MG63 (cell line): ENCODE measurements around the gene HMSD. TPM values are rescaled to one million over a fixed set of nuclear protein-coding genes. Genes with fewer than 3 reads are reported as not detected.
A peak's percentile ranks its signal among the peaks of the same experiment; 100 is the strongest.

Experiments
- DNase-seq: peaks from one replicate; pipeline ENCODE4 v3.0.0-alpha.2; 2020
- H3K27me3 ChIP-seq: fragments of 250-450 bp; sonication (Bioruptor Pico); 2 replicates; pipeline ENCODE4 v1.5.1; 2020; ENCODE audit warnings: mild to moderate bottlenecking, moderate library complexity
- H3K36me3 ChIP-seq: fragments of 250-450 bp; sonication (Bioruptor Pico); 2 replicates; pipeline ENCODE4 v1.5.1; 2020; ENCODE audit warnings: mild to moderate bottlenecking, moderate library complexity
- H3K4me3 ChIP-seq: fragments of 250-450 bp; sonication (Bioruptor Pico); 2 replicates; pipeline ENCODE4 v1.5.1; 2020; ENCODE audit warnings: mild to moderate bottlenecking, moderate library complexity
- H3K9me3 ChIP-seq: fragments of 250-450 bp; sonication (Bioruptor Pico); 2 replicates; pipeline ENCODE4 v1.5.1; 2020; ENCODE audit warnings: mild to moderate bottlenecking, moderate library complexity
- total RNA-seq: library from RNA; depleted of rRNA; stranded (reverse); fragments of >200 nt; shearing (Covaris generic); gene quantifications from 2 replicates; pipeline ENCODE4 v1.2.3, GENCODE V29; 2014; ENCODE audit warnings: low replicate concordance

Gene HMSD
- total RNA-seq, 1 experiment from 2014 or later, result not detected

- H3K9me3 ChIP-seq, result no peaks in the 10 kb centered on the region
- H3K36me3 ChIP-seq, result 0 out of 2 replicates have a peak, but pooled peaks cover 2% of the 10 kb centered on the region
- no peaks in the 10 kb centered on the region for H3K27me3 ChIP-seq
- no peak overlapping the region for H3K4me3 ChIP-seq
- DNase-seq, result no peak
Observed at GRCh38 chr18:63974991-63975390, 25.9 kb downstream of the HMSD start.

- no peak for DNase-seq
- Histone ChIP-seq H3K27me3 (no peaks in the 10 kb centered on the region), H3K9me3 (no peaks in the 10 kb centered on the region), H3K36me3 (0 out of 2 replicates have a peak, but pooled peaks cover 2% of the 10 kb centered on the region), H3K4me3 (no peak overlapping the region)
Observed at GRCh38 chr18:63975628-63976027, 26.5 kb downstream of the HMSD start.

- Histone ChIP-seq H3K27me3 (no peaks in the 10 kb centered on the region), H3K9me3 (no peaks in the 10 kb centered on the region), H3K4me3 (no peak overlapping the region), H3K36me3 (no peaks in the 10 kb centered on the region)
- no peak for DNase-seq
Observed at GRCh38 chr18:63977040-63977439, 27.9 kb downstream of the HMSD start.

- Histone ChIP-seq H3K27me3 (no peaks in the 10 kb centered on the region), H3K36me3 (no peaks in the 10 kb centered on the region), H3K9me3 (no peaks in the 10 kb centered on the region), H3K4me3 (peak overlapping the region; percentile 17)
- peak; percentile 28 for DNase-seq
Observed at GRCh38 chr18:63979409-63979920, 30.4 kb downstream of the HMSD start.

- Histone ChIP-seq H3K36me3 (no peaks in the 10 kb centered on the region), H3K9me3 (no peaks in the 10 kb centered on the region), H3K4me3 (peak overlapping the region; percentile 17), H3K27me3 (no peaks in the 10 kb centered on the region)
- no peak for DNase-seq
Observed at GRCh38 chr18:63980027-63980426, 30.9 kb downstream of the HMSD start.

GRCh38 chr18:63980896-63981460 is 31.9 kb downstream of the HMSD start:
- no peak for DNase-seq
- Histone ChIP-seq H3K27me3 (no peaks in the 10 kb centered on the region), H3K36me3 (no peaks in the 10 kb centered on the region)

GRCh38 chr18:63981719-63982118 is 32.6 kb downstream of the HMSD start:
- Histone ChIP-seq H3K27me3 (no peaks in the 10 kb centered on the region), H3K36me3 (no peaks in the 10 kb centered on the region), H3K4me3 (no peak overlapping the region), H3K9me3 (no peaks in the 10 kb centered on the region)
- DNase-seq, result no peak

More at GRCh38 chr18:63980896-63981460, 31.9 kb downstream of the HMSD start:
- Histone ChIP-seq H3K9me3 (no peaks in the 10 kb centered on the region), H3K4me3 (no peak overlapping the region)

GRCh38 chr18:63982361-63982760 is 33.3 kb downstream of the HMSD start:
- Histone ChIP-seq H3K4me3 (no peak overlapping the region), H3K36me3 (no peaks in the 10 kb centered on the region), H3K27me3 (no peaks in the 10 kb centered on the region), H3K9me3 (no peaks in the 10 kb centered on the region)
- no peak for DNase-seq

- H3K27me3 ChIP-seq, result no peaks in the 10 kb centered on the region
- DNase-seq, result no peak
- no peak overlapping the region for H3K4me3 ChIP-seq
- no peaks in the 10 kb centered on the region for H3K9me3 ChIP-seq
- no peaks in the 10 kb centered on the region for H3K36me3 ChIP-seq
Observed at GRCh38 chr18:63986885-63987284, 37.8 kb downstream of the HMSD start.

- no peak overlapping the region for H3K4me3 ChIP-seq
Observed at GRCh38 chr18:63987743-63988142, 38.6 kb downstream of the HMSD start.

GRCh38 chr18:63992751-63993150 is 43.6 kb downstream of the HMSD start:
- DNase-seq, result no peak
- H3K9me3 ChIP-seq, result no peaks in the 10 kb centered on the region
- no peaks in the 10 kb centered on the region for H3K27me3 ChIP-seq
- H3K36me3 ChIP-seq, result no peaks in the 10 kb centered on the region
- H3K4me3 ChIP-seq, result no peak overlapping the region

More at GRCh38 chr18:63987743-63988142, 38.6 kb downstream of the HMSD start:
- no peak for DNase-seq
- Histone ChIP-seq H3K9me3 (no peaks in the 10 kb centered on the region), H3K27me3 (no peaks in the 10 kb centered on the region), H3K36me3 (no peaks in the 10 kb centered on the region)

GRCh38 chr18:63994783-63995399 is 45.8 kb downstream of the HMSD start:
- H3K36me3 ChIP-seq, result no peaks in the 10 kb centered on the region
- no peak overlapping the region for H3K4me3 ChIP-seq
- H3K27me3 ChIP-seq, result no peaks in the 10 kb centered on the region
- peak; percentile 14 for DNase-seq
- H3K9me3 ChIP-seq, result no peaks in the 10 kb centered on the region

GRCh38 chr18:63997041-63997440 is 47.9 kb downstream of the HMSD start:
- no peaks in the 10 kb centered on the region for H3K27me3 ChIP-seq
- DNase-seq, result no peak
- no peaks in the 10 kb centered on the region for H3K36me3 ChIP-seq
- H3K9me3 ChIP-seq, result no peaks in the 10 kb centered on the region
- H3K4me3 ChIP-seq, result no peak overlapping the region

- no peak overlapping the region for H3K4me3 ChIP-seq
- no peaks in the 10 kb centered on the region for H3K27me3 ChIP-seq
- H3K9me3 ChIP-seq, result no peaks in the 10 kb centered on the region
- DNase-seq, result no peak
- no peaks in the 10 kb centered on the region for H3K36me3 ChIP-seq
Observed at GRCh38 chr18:63997606-63998005, 48.5 kb downstream of the HMSD start.

GRCh38 chr18:63999871-64000270 is 50.8 kb downstream of the HMSD start:
- H3K27me3 ChIP-seq, result no peaks in the 10 kb centered on the region
- H3K9me3 ChIP-seq, result no peaks in the 10 kb centered on the region
- no peaks in the 10 kb centered on the region for H3K36me3 ChIP-seq
- H3K4me3 ChIP-seq, result no peak overlapping the region
- no peak for DNase-seq

GRCh38 chr18:64002581-64002980 is 53.5 kb downstream of the HMSD start:
- Histone ChIP-seq H3K4me3 (no peak overlapping the region), H3K36me3 (no peaks in the 10 kb centered on the region), H3K9me3 (no peaks in the 10 kb centered on the region), H3K27me3 (no peaks in the 10 kb centered on the region)
- DNase-seq, result no peak

GRCh38 chr18:64009305-64009704 is 60.2 kb downstream of the HMSD start:
- Histone ChIP-seq H3K4me3 (no peak overlapping the region), H3K36me3 (no peaks in the 10 kb centered on the region), H3K27me3 (no peaks in the 10 kb centered on the region; the same call in 1 of the 2 replicates), H3K9me3 (no peaks in the 10 kb centered on the region)
- DNase-seq, result no peak
